Coronary artery (tissue), 2 donors: ENCODE data around the gene TMPRSS5.

Experiments used
- DNase-seq: peaks from one replicate; pipeline ENCODE4 v3.0.0-alpha.2; 2017; ENCODE audit warnings: low spot score
- H3K27ac ChIP-seq, 2 donors: fragments of 200-600 bp; sonication (generic); one replicate each; pipeline ENCODE4 v1.5.1; 2016 to 2019
- H3K4me3 ChIP-seq: fragments of 200-600 bp; sonication (generic); 2 replicates; pipeline ENCODE4 v1.5.1; 2016; ENCODE audit warnings: mild to moderate bottlenecking, moderate library complexity
- TF ChIP-seq, protein P1 (sequence below): fragments of 200-600 bp; sonication (generic); IDR thresholded peaks from one replicate; pipeline ENCODE4 v1.5.1; 2019; ENCODE audit warnings: antibody characterized with exemption

Gene TMPRSS5

DNA sequence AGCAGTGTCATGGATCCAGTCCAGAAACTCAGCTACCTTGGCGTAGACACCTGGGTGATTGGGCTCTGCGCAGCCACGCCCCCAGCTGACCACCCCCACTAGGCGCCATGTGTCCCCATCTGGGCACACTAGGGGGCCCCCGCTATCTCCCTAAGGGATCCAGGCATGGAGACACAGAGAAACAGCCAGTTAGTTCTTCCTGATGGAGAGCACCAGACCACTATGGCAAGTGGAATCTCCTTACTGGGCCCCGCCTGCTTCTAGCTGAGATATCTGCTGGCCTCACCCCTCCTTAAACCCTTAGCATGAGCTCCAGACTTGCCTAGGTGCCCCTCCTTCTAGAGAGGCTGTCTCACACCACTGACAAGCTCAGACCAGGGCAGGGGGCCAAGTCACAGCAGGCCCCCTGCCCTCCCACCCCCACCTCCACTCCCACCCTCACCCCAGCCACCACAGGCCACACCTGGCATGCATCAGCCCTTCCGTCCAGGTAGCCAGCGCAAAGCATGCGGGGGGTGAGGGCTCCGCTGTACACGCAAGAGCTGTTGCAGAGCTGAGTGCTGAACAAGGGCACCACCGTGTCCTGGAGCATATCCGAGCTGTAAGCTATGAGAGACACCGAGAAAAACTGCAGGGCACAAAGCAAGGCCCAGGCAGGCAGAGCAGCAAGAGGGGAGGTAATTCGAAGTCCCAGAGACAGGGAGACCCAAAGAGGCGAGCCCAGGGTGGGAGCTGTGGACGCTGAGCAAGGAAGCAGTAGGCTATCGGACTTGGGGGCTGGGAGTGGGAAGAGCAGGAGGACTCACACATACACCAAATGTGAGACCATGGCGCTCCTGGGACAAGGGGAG lies 16.1 kb downstream of the TMPRSS5 start:
- H3K27ac ChIP-seq: no peak overlapping the region
- no peak for DNase-seq
- no peak overlapping the region for H3K4me3 ChIP-seq
- TF ChIP-seq, protein P1, sequence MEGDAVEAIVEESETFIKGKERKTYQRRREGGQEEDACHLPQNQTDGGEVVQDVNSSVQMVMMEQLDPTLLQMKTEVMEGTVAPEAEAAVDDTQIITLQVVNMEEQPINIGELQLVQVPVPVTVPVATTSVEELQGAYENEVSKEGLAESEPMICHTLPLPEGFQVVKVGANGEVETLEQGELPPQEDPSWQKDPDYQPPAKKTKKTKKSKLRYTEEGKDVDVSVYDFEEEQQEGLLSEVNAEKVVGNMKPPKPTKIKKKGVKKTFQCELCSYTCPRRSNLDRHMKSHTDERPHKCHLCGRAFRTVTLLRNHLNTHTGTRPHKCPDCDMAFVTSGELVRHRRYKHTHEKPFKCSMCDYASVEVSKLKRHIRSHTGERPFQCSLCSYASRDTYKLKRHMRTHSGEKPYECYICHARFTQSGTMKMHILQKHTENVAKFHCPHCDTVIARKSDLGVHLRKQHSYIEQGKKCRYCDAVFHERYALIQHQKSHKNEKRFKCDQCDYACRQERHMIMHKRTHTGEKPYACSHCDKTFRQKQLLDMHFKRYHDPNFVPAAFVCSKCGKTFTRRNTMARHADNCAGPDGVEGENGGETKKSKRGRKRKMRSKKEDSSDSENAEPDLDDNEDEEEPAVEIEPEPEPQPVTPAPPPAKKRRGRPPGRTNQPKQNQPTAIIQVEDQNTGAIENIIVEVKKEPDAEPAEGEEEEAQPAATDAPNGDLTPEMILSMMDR: no peak

DNA sequence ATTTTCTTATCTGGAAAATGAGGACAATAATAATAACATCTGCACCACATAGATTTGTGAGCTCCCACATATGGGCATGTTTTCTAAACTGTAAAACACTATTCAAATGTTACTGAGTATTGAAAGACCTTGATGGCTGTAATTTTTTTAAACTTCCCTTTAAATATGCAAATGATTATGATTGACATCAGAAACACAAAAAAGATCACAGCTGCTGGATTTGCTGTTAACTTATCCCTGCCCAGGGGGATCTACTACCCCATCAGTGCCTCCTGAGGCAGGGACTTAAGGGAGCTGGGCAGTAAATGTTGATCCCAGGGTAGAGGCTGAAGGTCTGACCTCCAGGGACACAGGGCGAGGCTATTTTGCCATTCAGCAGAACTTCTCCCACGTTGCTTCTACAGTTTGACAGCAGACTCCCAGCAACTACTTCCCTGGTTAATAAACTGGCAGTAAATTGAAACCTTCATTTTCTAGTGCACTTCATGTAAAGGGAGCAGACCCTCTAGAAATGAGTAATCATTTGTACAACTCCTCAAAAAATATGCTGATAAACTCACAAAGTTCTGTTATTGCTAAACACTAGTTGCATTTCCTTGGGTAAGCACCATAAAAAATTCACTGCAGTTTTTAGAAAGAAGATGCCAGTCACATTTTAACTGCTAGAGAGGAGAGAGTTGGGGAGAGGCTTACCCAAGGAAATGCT lies 20.3 kb downstream of the TMPRSS5 start:
- Histone ChIP-seq H3K4me3 (no peak overlapping the region), H3K27ac (no peak overlapping the region)
- TF ChIP-seq, protein P1: no peak
- no peak for DNase-seq

DNA sequence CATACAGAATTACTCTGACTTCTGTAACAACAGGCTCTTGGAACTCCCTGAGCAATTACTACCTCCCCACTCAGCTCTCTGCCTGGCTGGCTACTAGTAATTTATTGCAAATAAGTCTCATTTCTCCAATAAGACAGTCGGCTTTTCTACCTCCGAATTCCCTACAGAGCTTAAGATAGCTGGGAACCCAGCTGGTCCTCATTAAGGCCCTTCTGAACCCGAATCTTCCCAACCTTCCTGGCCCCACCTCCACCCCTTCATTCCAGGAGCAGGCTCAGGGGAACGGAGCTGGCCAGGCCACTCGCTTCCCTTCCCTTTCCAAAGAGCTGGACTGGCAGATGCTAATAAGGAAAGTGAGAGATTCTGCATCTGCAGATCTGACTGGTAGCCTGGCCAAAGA lies 21.6 kb downstream of the TMPRSS5 start:
- TF ChIP-seq, protein P1: no peak
- DNase-seq: no peak

DNA sequence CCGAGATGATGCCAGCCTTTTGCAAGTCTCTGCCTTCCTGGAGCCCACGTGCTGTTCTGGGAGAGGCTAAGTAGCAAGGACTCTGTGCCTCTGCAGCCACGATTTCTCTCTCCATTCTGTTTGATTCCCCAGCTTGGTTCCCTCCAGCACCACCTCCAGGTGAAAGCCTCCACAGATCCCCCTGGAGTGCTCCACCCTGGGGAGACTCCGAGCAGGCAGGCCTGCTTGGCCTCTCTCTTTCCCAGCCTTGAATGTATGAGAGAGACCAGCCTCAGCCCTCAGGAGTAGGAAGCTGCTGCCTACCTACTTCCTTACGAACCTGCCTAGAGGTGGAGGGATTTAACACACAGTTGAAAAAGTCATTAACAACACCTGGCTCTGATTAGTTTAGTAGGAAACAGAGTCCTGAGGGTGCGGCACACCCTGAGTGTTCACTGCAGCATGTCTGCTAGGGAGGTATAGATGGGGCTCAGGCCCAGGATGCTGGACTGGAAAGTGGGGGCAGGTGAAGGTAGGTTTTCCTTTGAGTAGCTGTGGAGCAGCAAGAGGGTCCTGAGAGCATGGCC lies 22.5 kb downstream of the TMPRSS5 start:
- TF ChIP-seq, protein P1: no peak
- no peak for DNase-seq
- no peak overlapping the region for H3K27ac ChIP-seq

More for the DNA sequence above, 21.6 kb downstream of the TMPRSS5 start:
- no peak overlapping the region for H3K4me3 ChIP-seq
- H3K27ac ChIP-seq: no peak overlapping the region

DNA sequence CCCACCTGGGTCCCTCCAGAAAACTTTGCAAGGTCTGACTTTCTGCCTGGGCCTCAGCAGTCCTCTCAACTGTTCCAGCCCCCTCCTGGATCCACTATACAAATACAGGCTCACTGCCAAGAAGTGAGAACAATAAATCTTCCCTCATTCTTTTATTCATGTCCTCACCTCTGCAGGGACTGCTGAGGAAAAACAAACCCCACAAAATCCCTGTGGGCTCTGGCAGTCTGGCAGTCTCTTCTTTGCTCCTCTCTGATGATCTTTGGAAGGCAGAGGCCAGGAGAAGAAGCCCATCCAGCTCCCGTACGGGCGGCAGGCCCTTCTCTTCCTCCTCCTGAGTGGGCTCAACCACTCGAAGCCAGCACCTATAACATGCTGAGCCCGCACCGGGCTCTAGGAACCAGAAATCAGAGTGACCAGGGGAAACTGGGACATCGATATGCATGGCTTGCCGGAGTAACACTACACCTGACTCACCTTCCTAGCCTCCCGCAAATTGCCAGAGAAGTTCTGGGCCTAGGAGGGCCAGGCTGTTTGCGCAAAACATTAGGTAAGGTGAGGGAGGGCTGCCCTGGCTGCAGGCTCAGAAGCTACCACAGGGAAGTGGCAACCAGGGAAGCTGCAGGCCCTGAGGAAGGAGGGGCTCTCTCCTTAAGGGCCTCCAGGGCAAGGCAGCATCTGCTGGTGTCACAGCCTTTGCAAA lies 24.2 kb downstream of the TMPRSS5 start:
- no peak overlapping the region for H3K27ac ChIP-seq
- DNase-seq: no peak
- H3K4me3 ChIP-seq: no peak overlapping the region
- TF ChIP-seq, protein P1: no peak

More for the DNA sequence above, 22.5 kb downstream of the TMPRSS5 start:
- H3K4me3 ChIP-seq: no peak overlapping the region

DNA sequence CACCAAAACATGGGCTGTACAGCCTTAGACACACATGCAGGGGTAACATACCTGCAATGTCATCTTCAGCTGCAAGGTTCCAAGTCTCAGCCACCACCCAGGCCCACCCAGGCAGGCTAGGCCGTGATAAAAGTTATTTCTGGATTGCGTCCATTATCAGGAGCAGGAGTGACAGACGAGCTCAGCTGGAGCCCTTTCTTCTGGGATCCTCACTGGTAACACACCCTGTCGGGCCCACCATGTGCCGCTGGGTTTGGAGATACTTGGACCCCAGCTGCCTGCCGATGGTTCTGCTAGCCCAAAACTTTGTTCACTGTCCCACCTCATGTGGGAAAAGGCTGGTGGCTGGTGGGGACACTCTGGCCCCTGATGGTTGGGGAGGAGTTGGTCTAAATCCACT lies 24.8 kb downstream of the TMPRSS5 start:
- TF ChIP-seq, protein P1: no peak
- Histone ChIP-seq H3K27ac (no peak overlapping the region), H3K4me3 (no peak overlapping the region)
- no peak for DNase-seq
